Measurements from ENCODE around the gene TADA3. TPM values are rescaled to one million over a fixed set of nuclear protein-coding genes. Genes with fewer than 3 reads are reported as not detected.

TADA3 gene
- total and polyA plus RNA-seq, 10 donors: 33.6 to 73.7 (median 49.4) TPM

- 59 to 77% (median 72%) methylated on average over 12 of the region's 12 CpGs for WGBS, 5 donors
- peaks cover 2 to 26% (median 12%) of the 10 kb centered on the region in 6 donors for H3K4me1 ChIP-seq
- H3K27me3 ChIP-seq (replicated peaks in 1 of 7): no peaks in the 10 kb centered on the region
- no peak for DNase-seq
- peaks cover 4 to 91% (median 62%) of the 10 kb centered on the region in 6 donors for H3K36me3 ChIP-seq
- intact Hi-C loops (cut with DNase I; ENCODE audit: low total_unique reads): no loop called here
- peak in 2 of 3 donors; percentile 28 to 33 for TF ChIP-seq POLR2AphosphoS5 (IDR thresholded peaks at IDR 0.05)
- no peak for TF ChIP-seq POLR2A (IDR thresholded peaks at IDR 0.05)
- TF ChIP-seq CTCF (IDR thresholded peaks at IDR 0.05 in 8 of 11, conservative IDR thresholded peaks at IDR 0.05 in 3 of 11): no peak
- H3K27ac ChIP-seq: peak overlapping the region in 1 of 8 donors; percentile 17
- H3K9me3 ChIP-seq: no peaks in the 10 kb centered on the region
- H3K4me3 ChIP-seq: no peak overlapping the region
Measured at GRCh38 chr3:9837701-9838582, 45.7 kb upstream of the TADA3 start.

GRCh38 chr3:9834520-9835380 lies 42.5 kb upstream of the TADA3 start:
- Histone ChIP-seq H3K9me3 (no peaks in the 10 kb centered on the region), H3K27me3 (replicated peaks in 1 of 7) (no peaks in the 10 kb centered on the region), H3K4me1 (peaks cover 0 to 15% (median 4%) of the 10 kb centered on the region in 6 donors), H3K27ac (no peak overlapping the region), H3K36me3 (peaks cover 0 to 100% (median 48%) of the 10 kb centered on the region in 6 donors), H3K4me3 (no peak overlapping the region)
- TF ChIP-seq POLR2AphosphoS5 (IDR thresholded peaks at IDR 0.05): peak in 1 of 3 donors; percentile 50
- TF ChIP-seq CTCF (IDR thresholded peaks at IDR 0.05 in 8 of 11, conservative IDR thresholded peaks at IDR 0.05 in 3 of 11): no peak
- intact Hi-C loops (cut with DNase I; ENCODE audit: low total_unique reads): no loop called here
- 73 to 91% (median 90%) methylated on average over 14 to 18 of the region's 18 CpGs for WGBS, 5 donors
- no peak for DNase-seq

GRCh38 chr3:9833078-9833477 lies 40.8 kb upstream of the TADA3 start:
- Histone ChIP-seq H3K4me1 (peaks cover 0 to 10% (median 2%) of the 10 kb centered on the region in 6 donors), H3K9me3 (no peaks in the 10 kb centered on the region), H3K36me3 (peaks cover 0 to 100% (median 44%) of the 10 kb centered on the region in 6 donors), H3K27ac (no peak overlapping the region), H3K4me3 (no peak overlapping the region), H3K27me3 (replicated peaks in 1 of 7) (no peaks in the 10 kb centered on the region)
- WGBS, 5 donors: 86 to 98% (median 96%) methylated on average over 6 to 9 of the region's 9 CpGs
- no peak for DNase-seq
- TF ChIP-seq POLR2AphosphoS5 (IDR thresholded peaks at IDR 0.05): peak in 1 of 3 donors; percentile 34
- no peak for TF ChIP-seq CTCF (IDR thresholded peaks at IDR 0.05 in 8 of 11, conservative IDR thresholded peaks at IDR 0.05 in 3 of 11)
- intact Hi-C loops (cut with DNase I; ENCODE audit: low total_unique reads): no loop called here
